GM12873 (cell line): ENCODE results near the gene PLCG1.

Experiments
- CTCF ChIP-seq: IDR thresholded peaks from 2 replicates; pipeline ENCODE4 v1.5.1; 2012; ENCODE audit warnings: low read depth, mild to moderate bottlenecking, moderate library complexity, low read length, control low read depth; ENCODE audit not compliant: insufficient read depth; ENCODE audit errors: missing control alignments

The PLCG1 gene

GRCh38 chr20:41182296-41183212, 45.2 kb downstream of the PLCG1 start:
- TF ChIP-seq CTCF, result no peak

GRCh38 chr20:41183391-41183790, 46.0 kb downstream of the PLCG1 start:
- no peak for TF ChIP-seq CTCF

GRCh38 chr20:41183831-41184230, 46.5 kb downstream of the PLCG1 start:
- TF ChIP-seq CTCF, result no peak

GRCh38 chr20:41185013-41185757, 47.8 kb downstream of the PLCG1 start:
- no peak for TF ChIP-seq CTCF

GRCh38 chr20:41187668-41188067, 50.3 kb downstream of the PLCG1 start:
- no peak for TF ChIP-seq CTCF

- no peak for TF ChIP-seq CTCF
Observed at GRCh38 chr20:41191562-41192500, 54.5 kb downstream of the PLCG1 start.

- no peak for TF ChIP-seq CTCF
Observed at GRCh38 chr20:41192575-41192974, 55.2 kb downstream of the PLCG1 start.
